GM21515 (cell line): Measurements from ENCODE around the gene NKX1-2.

Experiments
- ATAC-seq: cut with Tn5 transposase; IDR thresholded peaks from one replicate; pipeline ENCODE4 v1.9.1; 2021; ENCODE audit not compliant: unreplicated experiment

The NKX1-2 gene

GRCh38 chr10:124450012-124450782 is at the start of gene NKX1-2:
Gene NKX1-2 (minus strand): TSS chr10:124450035. CDS start chr10:124449943, 92 bp downstream.
- ATAC-seq = no peak

DNA sequence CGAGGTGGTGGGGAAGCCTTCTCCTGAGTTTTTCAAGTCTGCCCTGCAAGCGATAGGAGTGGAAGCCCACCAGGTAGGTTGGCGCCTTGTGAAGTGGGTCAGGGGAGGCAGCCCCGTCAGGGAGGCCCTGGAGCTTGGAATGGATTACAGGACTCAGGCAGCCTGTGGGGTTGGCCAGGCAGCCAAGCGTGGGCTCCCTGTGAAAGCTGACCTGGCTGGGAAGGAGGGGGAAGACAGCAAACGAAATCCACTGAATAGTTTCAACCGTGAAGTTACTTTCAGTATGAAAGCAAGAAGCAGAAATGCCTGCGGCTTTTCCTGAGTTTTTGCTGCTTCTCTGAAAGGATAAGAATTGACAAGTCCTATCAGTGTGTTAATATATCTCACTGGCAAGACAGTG is 48.2 kb upstream of the NKX1-2 start:
- no peak for ATAC-seq

DNA sequence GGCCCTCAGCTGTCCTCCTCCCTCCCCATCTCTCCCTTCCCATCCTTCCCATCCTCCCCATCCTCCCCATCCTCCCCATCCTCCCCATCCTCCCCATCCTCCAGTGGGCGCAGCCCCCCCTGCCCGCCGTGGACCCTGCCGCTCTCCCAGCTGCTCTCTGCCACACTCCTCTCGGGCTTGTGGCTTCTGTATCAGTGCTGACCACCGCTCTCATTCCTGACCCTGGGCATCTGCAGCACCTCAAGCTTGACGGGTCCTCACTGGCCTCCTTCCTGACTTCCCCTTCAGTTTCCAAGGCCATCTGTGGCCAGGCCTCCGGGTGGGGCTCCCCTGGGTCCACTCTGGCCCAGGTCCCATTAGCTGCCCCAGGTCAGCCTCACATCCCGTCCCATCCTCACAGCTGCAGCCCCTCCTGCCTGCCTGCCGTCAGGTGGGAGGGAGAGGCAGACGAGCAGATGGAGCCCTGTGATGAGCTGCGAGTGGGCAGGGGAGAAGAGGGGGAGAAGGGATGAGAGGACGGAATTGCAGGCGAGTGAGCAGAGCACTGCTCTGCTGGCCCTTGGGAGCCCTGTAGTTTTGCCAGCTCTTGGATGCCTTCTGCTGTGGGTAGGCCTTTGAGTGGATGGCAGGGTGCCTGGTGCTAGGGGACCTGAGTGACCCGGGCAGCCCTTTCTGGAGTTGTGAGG is 47.5 kb upstream of the NKX1-2 start:
- ATAC-seq = no peak

DNA sequence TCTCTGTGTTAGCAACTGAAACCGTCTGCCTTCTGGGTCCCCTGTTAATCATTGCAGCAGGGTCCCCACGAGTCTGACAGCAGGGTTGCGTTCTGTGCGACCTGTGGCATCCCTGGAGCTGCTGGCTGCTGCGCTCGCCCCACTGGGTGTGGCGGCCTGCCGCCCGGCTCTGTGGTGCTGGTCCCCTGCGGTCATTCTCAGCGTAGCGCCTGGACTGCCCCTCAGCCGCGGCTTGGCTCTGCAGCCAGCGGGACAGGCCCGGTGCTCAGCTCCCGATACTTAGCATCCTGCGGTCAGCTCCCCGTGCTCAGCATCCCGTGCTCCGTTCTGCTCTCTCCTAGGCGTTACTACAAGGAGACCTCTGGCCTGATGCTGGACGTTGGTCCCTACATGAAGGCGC is 46.8 kb upstream of the NKX1-2 start:
- ATAC-seq = no peak

GRCh38 chr10:124496150-124496549 is 46.3 kb upstream of the NKX1-2 start:
- no peak for ATAC-seq

DNA sequence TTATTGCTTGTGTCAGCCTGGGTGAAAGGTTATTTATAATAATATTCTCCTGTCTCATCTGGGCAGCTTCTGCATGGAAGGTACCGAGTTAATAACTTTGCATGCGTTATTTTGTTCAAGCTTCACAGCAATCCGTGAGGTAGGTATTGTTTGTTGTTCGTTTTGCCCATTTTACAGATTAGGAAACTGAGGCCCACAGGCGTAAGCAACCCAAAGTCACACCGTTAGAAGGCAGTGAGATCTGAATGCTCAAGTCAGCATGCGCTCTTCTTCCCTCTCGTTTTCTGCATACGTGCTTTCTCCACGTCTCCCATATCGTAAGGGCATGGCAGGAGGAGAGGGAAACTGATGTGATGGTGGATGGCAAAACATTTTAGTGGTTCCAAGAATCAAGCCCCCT is 45.9 kb upstream of the NKX1-2 start:
- no peak for ATAC-seq

GRCh38 chr10:124495162-124495561 is 45.3 kb upstream of the NKX1-2 start:
- ATAC-seq = no peak

- no peak for ATAC-seq
These were observed 44.4 kb upstream of the NKX1-2 start for GRCh38 chr10:124494046-124494807.

GRCh38 chr10:124493214-124493882 is 43.5 kb upstream of the NKX1-2 start:
- ATAC-seq = no peak

DNA sequence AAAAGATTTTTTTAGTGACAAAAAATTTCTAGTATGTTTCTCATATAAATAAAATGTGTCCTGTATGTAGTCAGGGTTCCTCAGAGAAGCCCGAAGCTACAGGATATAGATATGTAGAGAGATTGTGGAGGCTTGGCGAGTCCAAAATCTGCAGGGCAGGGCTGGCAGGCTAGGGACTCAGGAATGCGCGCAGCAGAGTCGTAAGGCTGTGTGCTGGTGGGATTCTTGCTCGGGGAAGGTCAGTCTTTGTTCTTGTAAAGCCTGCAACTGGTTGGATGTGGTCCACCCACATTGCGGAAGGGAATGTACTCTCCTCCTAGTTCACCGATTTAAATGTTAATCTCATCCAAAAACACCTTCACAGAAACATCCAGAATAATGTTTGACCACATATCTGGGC is 42.4 kb upstream of the NKX1-2 start:
- no peak for ATAC-seq

GRCh38 chr10:124491105-124491504 is 41.3 kb upstream of the NKX1-2 start:
- no peak for ATAC-seq

DNA sequence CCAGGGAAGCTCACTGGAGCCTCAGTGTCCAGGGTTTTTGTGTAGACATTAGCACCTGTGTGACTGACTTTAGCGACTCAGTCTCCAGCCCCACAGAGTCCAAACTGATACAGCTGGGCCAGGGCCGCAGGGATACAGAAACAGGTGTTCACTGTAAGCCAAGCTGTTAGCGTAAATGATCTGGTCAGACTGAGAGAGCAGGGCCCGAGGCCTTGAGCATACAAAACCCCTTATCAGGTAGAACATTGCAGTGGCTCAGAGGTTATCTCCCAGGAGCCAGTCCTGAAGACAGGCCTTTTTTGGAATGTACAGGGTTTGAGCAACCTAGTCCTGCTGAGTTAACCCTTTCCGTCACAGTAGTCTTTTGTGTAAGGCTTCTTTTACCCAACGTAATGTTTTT is 36.8 kb upstream of the NKX1-2 start:
- no peak for ATAC-seq

DNA sequence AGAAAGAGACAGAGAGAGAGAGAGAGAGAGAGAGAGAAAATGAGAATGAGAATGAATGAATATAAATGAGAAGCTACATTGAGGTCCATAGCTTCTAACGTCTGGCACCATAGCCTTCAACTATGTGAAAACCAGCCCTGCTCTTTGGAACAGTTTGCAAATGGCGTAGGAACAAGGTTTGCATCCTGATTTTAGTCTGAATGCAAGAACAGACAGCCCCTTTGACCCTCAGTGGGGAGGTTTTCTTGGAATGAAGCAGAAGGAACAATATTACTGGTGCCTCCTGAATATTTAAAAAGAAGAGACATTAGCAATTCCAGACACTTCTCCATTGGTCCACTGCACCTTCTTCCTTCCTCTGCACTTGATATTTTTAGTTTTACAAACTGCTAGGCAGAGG is 34.8 kb upstream of the NKX1-2 start:
- ATAC-seq = no peak

DNA sequence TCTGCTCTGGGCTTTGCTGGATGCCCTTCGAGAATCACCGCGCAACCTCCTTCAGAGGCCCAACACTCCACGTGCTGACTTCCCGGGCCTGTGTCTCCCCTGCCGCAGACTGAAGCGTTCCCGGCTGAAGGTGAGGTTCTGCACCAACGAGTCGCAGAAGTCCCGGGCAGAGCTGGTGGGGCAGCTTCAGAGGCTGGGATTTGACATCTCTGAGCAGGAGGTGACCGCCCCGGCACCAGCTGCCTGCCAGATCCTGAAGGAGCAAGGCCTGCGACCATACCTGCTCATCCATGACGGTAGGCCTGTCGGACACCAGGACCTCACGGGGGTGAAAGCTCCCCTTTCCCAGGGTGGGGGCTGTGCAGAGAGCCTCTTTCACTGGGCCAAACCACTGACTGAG is 34.2 kb upstream of the NKX1-2 start:
- no peak for ATAC-seq

DNA sequence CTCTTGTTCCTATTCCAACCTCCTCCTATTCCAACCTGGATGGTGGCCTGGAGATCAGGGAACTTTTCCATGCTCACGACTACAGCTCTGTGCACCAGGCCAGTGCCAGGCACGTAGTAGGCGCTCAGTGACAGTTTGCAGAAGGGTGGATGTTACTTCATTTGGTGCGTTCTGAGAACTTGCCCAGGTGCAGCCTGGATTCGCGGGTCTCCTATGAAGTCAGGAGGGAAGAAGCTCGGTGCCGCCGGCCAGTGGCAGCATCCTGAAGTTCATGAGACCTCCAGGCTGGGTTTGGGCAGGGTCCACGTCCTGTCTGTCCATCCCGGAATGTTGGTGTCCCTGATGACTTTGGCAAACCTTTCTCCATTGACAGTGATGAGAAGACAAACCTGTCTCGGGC is 33.0 kb upstream of the NKX1-2 start:
- ATAC-seq = no peak

DNA sequence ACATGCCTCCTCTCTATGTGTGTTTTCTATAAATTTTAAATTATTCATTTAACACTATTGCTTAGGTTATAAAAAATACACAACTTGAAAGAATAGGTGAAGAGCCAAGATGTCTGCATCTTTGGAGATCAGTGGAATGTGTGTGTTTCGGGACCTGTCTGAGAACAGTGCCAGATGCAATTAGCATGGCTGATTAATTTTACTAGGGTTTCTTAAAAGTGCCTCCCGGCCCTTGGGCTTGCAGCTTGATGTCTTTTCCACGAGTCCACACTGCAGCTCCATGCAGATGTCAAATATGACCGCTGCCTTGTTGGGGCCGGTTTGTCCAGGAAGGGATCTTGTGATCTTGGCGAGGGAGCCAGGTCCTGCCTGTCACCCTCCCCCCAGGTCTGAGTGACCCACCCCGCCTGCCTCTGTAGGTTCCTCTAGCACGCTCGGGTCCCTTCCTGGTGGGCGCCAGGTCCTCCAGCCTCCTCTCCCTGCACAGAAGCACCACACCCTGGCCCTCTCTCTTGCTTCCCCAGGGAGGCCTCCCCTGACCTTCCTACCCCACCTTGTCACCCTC is 32.5 kb upstream of the NKX1-2 start:
- no peak for ATAC-seq

GRCh38 chr10:124481717-124482116 is 31.9 kb upstream of the NKX1-2 start:
- ATAC-seq = no peak

DNA sequence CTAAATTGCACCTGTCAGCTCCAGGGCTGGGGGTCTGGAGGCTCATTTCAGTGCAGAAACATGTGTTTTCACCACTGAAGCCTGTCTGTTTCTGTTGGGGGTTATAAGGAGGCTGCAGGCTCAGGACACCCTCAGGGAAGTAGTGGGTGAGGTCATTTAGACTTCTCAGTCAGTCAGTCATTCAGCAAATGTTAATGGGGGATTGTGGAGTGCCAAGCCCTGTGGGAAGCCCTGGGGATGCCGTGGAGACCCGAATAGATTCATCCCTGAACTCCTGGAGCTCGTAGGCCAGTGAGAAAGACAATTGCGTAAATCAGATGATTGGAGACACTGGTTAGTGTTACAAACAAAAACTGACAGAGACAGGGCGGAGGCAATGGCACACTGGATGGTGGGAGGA is 31.0 kb upstream of the NKX1-2 start:
- ATAC-seq = no peak

GRCh38 chr10:124478515-124478914 is 28.7 kb upstream of the NKX1-2 start:
- no peak for ATAC-seq

DNA sequence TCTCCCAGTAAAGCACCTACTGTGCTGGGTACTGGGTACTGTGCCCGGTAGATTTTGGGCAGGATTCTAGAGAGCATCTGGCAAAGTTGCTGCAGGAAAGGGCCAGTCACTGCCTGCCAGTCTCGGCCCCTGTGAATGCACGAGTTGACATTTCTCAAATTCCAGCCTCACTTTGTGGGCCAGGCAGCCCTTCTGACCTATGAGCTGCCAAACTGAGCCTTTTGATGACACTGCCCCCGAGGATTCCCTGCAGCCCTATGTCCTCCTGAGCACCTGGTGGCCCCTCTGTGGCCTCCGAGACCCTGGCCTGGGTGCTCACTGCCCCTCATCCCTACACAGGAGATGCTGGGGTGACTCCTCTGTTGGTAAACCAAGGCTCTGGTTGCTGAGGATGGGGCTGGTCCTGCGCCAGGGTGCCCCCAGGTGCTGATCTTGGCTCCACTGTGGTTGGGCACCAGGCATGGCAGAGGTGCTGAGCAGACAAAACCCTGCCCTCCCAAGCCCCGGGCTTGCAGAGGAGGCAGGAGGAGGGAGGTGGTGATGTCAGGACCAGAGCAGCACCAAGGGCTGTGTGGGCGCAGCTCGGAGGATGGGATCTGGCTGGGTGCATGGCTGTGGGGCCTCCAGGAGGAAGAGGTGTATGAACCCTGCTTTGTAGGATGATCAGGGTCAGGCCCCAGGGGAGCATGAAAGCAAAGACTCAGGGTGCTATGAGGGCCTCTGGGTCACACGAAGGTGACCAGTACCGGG is 28.0 kb upstream of the NKX1-2 start:
- ATAC-seq = no peak
